HepG2 (cell line): ENCODE data around the gene HES2. TPM values are rescaled to one million over a fixed set of nuclear protein-coding genes. Genes with fewer than 3 reads are reported as not detected.

Experiments
- ATAC-seq: fragments of 200-7000 bp; cut with Tn5 transposase; 3 replicates; pipeline ENCODE4 v1.9.1; 2020; ENCODE audit warnings: mild to moderate bottlenecking, moderate library complexity
- BruUV-seq: library from RNA; stranded (reverse); fragments of 400-500 nt; replicated peaks from 2 replicates; lab custom pipeline; 2021; lab: Mats Ljungman, UMichigan
- CTCF ChIA-PET: fragments of 300-600 bp; formaldehyde crosslinking; extraction: SDS; loops from one replicate; lab custom pipeline; 2021; ENCODE audit warnings: low total read pairs, inconsistent platforms, low intra/inter-chr PET ratio; lab: Yijun Ruan, JAX
- POLR2A ChIA-PET: fragments of 350-600 bp; sonication (Branson Sonifier 250); formaldehyde crosslinking; loops from one replicate; lab custom pipeline; 2020; ENCODE audit warnings: antibody characterized with exemption, inconsistent platforms; lab: Yijun Ruan, JAX
- DNase-seq: peaks from one replicate; pipeline ENCODE4 v3.0.0-alpha.2; 2015; ENCODE audit warnings: low spot score
- FAIRE-seq: peaks from 3 replicates; lab custom pipeline; 2011; peaks lifted over from hg19 to GRCh38; lab: Jason Lieb, UNC
- H2AFZ ChIP-seq: one replicate; pipeline ENCODE4 v1.6.1; 2011; ENCODE audit warnings: low read length, inconsistent platforms
- H3K27ac ChIP-seq: fragments of 300-600 bp; 3 replicates; pipeline ENCODE4 v1.8.0; 2011; ENCODE audit warnings: mixed run types, mild to moderate bottlenecking, mixed read lengths, low read length, inconsistent platforms; ENCODE audit not compliant: insufficient read depth; ENCODE audit errors: extremely low read length
- H3K27me3 ChIP-seq, 2 experiments: fragments of 200-600 bp in 1 of 2; 2 replicates in 1 of 2; 3 replicates in 1 of 2; pipeline versions ENCODE4 v1.6.0 to v1.8.0; 2011; ENCODE audit warnings: low read length in 2 of 2, mild to moderate bottlenecking in 2 of 2, moderate library complexity in 2 of 2, inconsistent platforms in 1 of 2; ENCODE audit not compliant: insufficient read depth in 2 of 2, control insufficient read depth in 1 of 2
- H3K36me3 ChIP-seq, 2 experiments: fragments of 200-600 bp in 1 of 2; replicated peaks in 1 of 2; 2 replicates in 1 of 2; 3 replicates in 1 of 2; pipeline versions ENCODE4 v1.5.1 to v1.8.0; 2011; ENCODE audit warnings: low read length in 2 of 2, inconsistent platforms in 1 of 2; ENCODE audit not compliant: insufficient read depth in 2 of 2, control insufficient read depth in 1 of 2
- H3K4me1 ChIP-seq: 2 replicates; pipeline ENCODE4 v1.5.1; 2012; ENCODE audit warnings: low read length, inconsistent platforms; ENCODE audit not compliant: insufficient read depth
- H3K4me2 ChIP-seq: 2 replicates; pipeline ENCODE4 v1.6.0; 2011; ENCODE audit warnings: low read depth, low read length, inconsistent platforms
- H3K4me3 ChIP-seq, 3 experiments: fragments of 200-600 bp in 1 of 3; sonication (generic), shearing (Covaris generic) in 1 of 3; replicated peaks in 1 of 3; 2 replicates each; pipeline ENCODE4 v1.5.1; 2011 to 2016; ENCODE audit warnings: low read length in 3 of 3, inconsistent platforms in 2 of 3, low read depth in 2 of 3, mild to moderate bottlenecking in 2 of 3, control low read depth in 1 of 3, mixed read lengths in 1 of 3; ENCODE audit not compliant: insufficient read depth in 1 of 3
- H3K79me2 ChIP-seq: one replicate; pipeline ENCODE4 v1.6.1; 2011; ENCODE audit warnings: low read length, inconsistent platforms; ENCODE audit not compliant: insufficient read depth
- H3K9ac ChIP-seq: 2 replicates; pipeline ENCODE4 v1.6.0; 2011; ENCODE audit warnings: mild to moderate bottlenecking, low read depth, low read length, inconsistent platforms; ENCODE audit not compliant: insufficient read depth
- H3K9me3 ChIP-seq: 2 replicates; pipeline ENCODE4 v1.5.1; 2012; ENCODE audit warnings: mild to moderate bottlenecking, low read length
- H4K20me1 ChIP-seq: 2 replicates; pipeline ENCODE4 v1.6.0; 2011; ENCODE audit warnings: inconsistent platforms, mild to moderate bottlenecking, low read length, moderate library complexity; ENCODE audit not compliant: insufficient read depth
- AGO2 ChIP-seq: fragments of 200-400 bp; formaldehyde crosslinking; optimal IDR thresholded peaks from 2 replicates; pipeline ENCODE3; 2017; ENCODE audit warnings: mild to moderate bottlenecking, low read depth, low read length, moderate library complexity
- ARNT2 ChIP-seq: sonication (generic); formaldehyde crosslinking; IDR thresholded peaks from 2 replicates; pipeline ENCODE4 v1.8.0; 2022; ENCODE audit warnings: mild to moderate bottlenecking, low read depth, missing genetic modification reagents, moderate library complexity
- ARNTL ChIP-seq: sonication (generic); formaldehyde crosslinking; IDR thresholded peaks from 2 replicates; pipeline ENCODE4 v1.4.0; 2020; ENCODE audit warnings: mild to moderate bottlenecking, missing genetic modification reagents
- CENPX ChIP-seq: sonication (generic); formaldehyde crosslinking; IDR thresholded peaks from 2 replicates; pipeline ENCODE4 v1.9.0; 2021; ENCODE audit warnings: mild to moderate bottlenecking, missing genetic modification reagents, moderate library complexity
- MEIS1 ChIP-seq: sonication (generic); formaldehyde crosslinking; IDR thresholded peaks from 2 replicates; pipeline ENCODE4 v1.9.0; 2021; ENCODE audit warnings: mild to moderate bottlenecking, missing genetic modification reagents, moderate library complexity, borderline replicate concordance
- POLR2A ChIP-seq, 2 experiments: IDR thresholded peaks; 2 replicates each; pipeline ENCODE4 v1.6.1; 2011; ENCODE audit warnings: low read depth in 2 of 2, low read length in 2 of 2, mild to moderate bottlenecking in 1 of 2, moderate library complexity in 1 of 2; ENCODE audit not compliant: insufficient read depth in 1 of 2
- RBFOX2 ChIP-seq: fragments of 200-400 bp; formaldehyde crosslinking; IDR thresholded peaks from 2 replicates; pipeline ENCODE4 v1.6.1; 2017; ENCODE audit warnings: low read depth, mild to moderate bottlenecking, low read length
- RBM39 ChIP-seq: fragments of 200-400 bp; formaldehyde crosslinking; IDR thresholded peaks from one replicate; pipeline ENCODE4 v1.6.1; 2018; ENCODE audit warnings: antibody characterized with exemption, mild to moderate bottlenecking, low read depth, low read length; ENCODE audit not compliant: poor library complexity, severe bottlenecking
- SALL1 ChIP-seq: sonication (generic); formaldehyde crosslinking; IDR thresholded peaks from 2 replicates; pipeline ENCODE4 v1.8.0; 2022; ENCODE audit warnings: mild to moderate bottlenecking, missing genetic modification reagents
- SSRP1 ChIP-seq: IDR thresholded peaks from 2 replicates; pipeline ENCODE4 v1.6.1; 2016; ENCODE audit warnings: control low read depth
- TRIM22 ChIP-seq: fragments of 450-650 bp; IDR thresholded peaks from 2 replicates; pipeline ENCODE4 v1.6.1; 2017
- TSC22D2 ChIP-seq: sonication (generic); formaldehyde crosslinking; IDR thresholded peaks from 2 replicates; pipeline ENCODE4 v1.5.1; 2020; ENCODE audit warnings: missing genetic modification reagents, mild to moderate bottlenecking, borderline replicate concordance
- ZC3H13 ChIP-seq: sonication (generic); formaldehyde crosslinking; IDR thresholded peaks from 2 replicates; pipeline ENCODE4 v1.8.1; 2023; ENCODE audit warnings: mild to moderate bottlenecking, missing genetic modification reagents, moderate library complexity
- ZFP36L2 ChIP-seq: sonication (generic); formaldehyde crosslinking; IDR thresholded peaks from 2 replicates; pipeline ENCODE4 v1.4.0; 2020; ENCODE audit warnings: missing genetic modification reagents
- ZNF569 ChIP-seq: sonication (generic); formaldehyde crosslinking; IDR thresholded peaks from 2 replicates; pipeline ENCODE4 v1.5.0; 2020; ENCODE audit warnings: mild to moderate bottlenecking, missing genetic modification reagents, moderate library complexity, borderline replicate concordance
- ZNF768 ChIP-seq: sonication (generic); formaldehyde crosslinking; IDR thresholded peaks from 2 replicates; pipeline ENCODE4 v1.4.0; 2020; ENCODE audit warnings: missing genetic modification reagents
- WGBS: methylation state at CpG from one replicate; pipeline ENCODE4 v1.1.6; 2017; ENCODE audit warnings: low lambda C conversion rate; 5-methylcytosine and 5-hydroxymethylcytosine counted together
- in situ Hi-C: cut with HindIII; loops from 2 replicates; pipeline ENCODE4 v1.10.0; 2017; ENCODE audit warnings: low pct_unique_long_range_greater_than_20kb; ENCODE audit not compliant: extremely low pct_ligation_motif_present
- intact Hi-C: fragments of 100-400 bp; cut with micrococcal nuclease; formaldehyde crosslinking; loops from one replicate; pipeline ENCODE4 v1.10.0; 2022; ENCODE audit not compliant: unreplicated experiment
- polyA plus RNA-seq, 8 experiments: library from polyadenylated mRNA; depleted of rRNA in 3 of 8; stranded (reverse) in 7 of 8; unstranded in 1 of 8; fragments of >200 nt; fragmentation: Illumina TruSeq in 4 of 8; extraction: Trizol in 4 of 8; gene quantifications; 2 replicates each; pipeline versions ENCODE4 v1.2.1 to v1.2.3, GENCODE V29; 2011 to 2016; ENCODE audit warnings: low read depth in 4 of 8, missing spikeins in 1 of 8, mixed read lengths in 1 of 8; ENCODE audit not compliant: insufficient read depth in 1 of 8
- total RNA-seq, 5 experiments: library from RNA; depleted of rRNA; stranded (reverse); fragments of >200 nt; fragmentation: Illumina TruSeq; extraction: Trizol; gene quantifications; 2 replicates each; pipeline ENCODE4 v1.2.3, GENCODE V29; 2016; ENCODE audit warnings: low read depth in 1 of 5
- TF ChIP-seq, protein P1 (sequence below): sonication (generic); formaldehyde crosslinking; conservative IDR thresholded peaks from 2 replicates; pipeline ENCODE4 v1.4.0; 2020; ENCODE audit warnings: missing genetic modification reagents

HES2 gene
- total and polyA plus RNA-seq, 2 of the 13 experiments (the other 11 are each of a cell fraction or from before 2014, with no cell fraction given) = 0.11 to 0.17 TPM

- in situ Hi-C loops = no loop called here
- peaks cover 20% of the 10 kb centered on the region for H3K4me1 ChIP-seq
- BruUV-seq = no TSS peak
- no peak overlapping the region for H2AFZ ChIP-seq
- no peaks in the 10 kb centered on the region for H3K27me3 ChIP-seq
- H4K20me1 ChIP-seq = peaks cover 12% of the 10 kb centered on the region; the same call in 1 of the 2 replicates
- FAIRE-seq (no peak), DNase-seq (no peak), ATAC-seq (no peak)
- ChIA-PET POLR2A (interaction anchor here (1.3 kb wide), 1 partner anchor 9 kb away, joined by 5 read pairs; no protein-coding TSS in a partner anchor), CTCF (no interaction called here)
- no peaks in the 10 kb centered on the region for H3K79me2 ChIP-seq
- no peak overlapping the region for H3K4me2 ChIP-seq
- TF ChIP-seq POLR2A (IDR thresholded peaks at IDR 0.05; ENCODE audit: insufficient read depth in 1 of 2, low read depth in 2 of 2, low read length in 2 of 2) (peak in 1 of 2 experiments; percentile 38; a peak in 2 of 4 replicates), AGO2 (peak; percentile 53), RBM39 (peak; percentile 19), TSC22D2 (CRISPR knock-in tag) (no peak)
- H3K9ac ChIP-seq = no peak overlapping the region
- H3K9me3 ChIP-seq = no peaks in the 10 kb centered on the region
- no peak overlapping the region for H3K4me3 ChIP-seq
- 95% methylated on average over 12 of the region's 18 CpGs for WGBS
- no peak overlapping the region for H3K27ac ChIP-seq
- H3K36me3 ChIP-seq = peaks cover 10 to 14% of the 10 kb centered on the region in 2 experiments; a peak in 2 of 5 replicates
- intact Hi-C loops = no loop called here
Measured at GRCh38 chr1:6459850-6460265, 40.1 kb upstream of the HES2 start.

DNA sequence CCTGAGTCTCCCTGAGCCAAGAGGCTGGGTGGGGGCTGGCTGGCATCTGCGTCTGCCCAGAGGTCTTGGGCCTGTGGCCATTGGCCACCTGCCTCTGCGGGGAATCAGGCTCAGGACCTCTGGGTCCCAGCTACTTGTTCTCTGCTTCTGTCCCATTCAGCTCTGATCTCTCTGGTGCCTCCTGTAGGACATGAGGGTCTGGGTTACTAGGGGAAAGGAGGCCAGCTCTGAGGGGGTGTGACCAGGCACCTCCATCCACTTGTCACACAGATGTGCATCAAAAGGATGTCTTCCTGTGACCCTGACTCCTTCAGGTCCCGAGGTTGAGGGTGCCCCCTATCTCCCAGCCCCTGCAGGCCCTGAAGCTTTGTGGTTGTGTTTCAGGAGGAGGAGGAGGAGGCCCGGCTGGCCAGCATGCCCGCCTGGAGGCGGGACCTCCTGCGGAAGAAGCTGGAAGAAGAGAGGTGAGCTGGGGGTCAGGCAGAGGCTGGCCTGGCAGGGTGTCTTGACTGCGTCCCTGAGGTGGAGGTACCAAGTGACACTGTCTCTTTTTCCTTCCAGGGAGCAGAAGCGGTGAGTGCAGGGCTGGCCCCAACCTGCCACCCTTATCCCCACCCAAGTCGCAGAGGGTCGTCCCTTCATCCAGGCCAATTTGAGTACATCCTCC lies 37.2 kb upstream of the HES2 start:
- no peak for FAIRE-seq
- intact Hi-C loops (no loop called here), in situ Hi-C loops (no loop called here)
- ChIA-PET POLR2A (no interaction called here), CTCF (no interaction called here)
- Histone ChIP-seq H3K27ac (no peak overlapping the region), H2AFZ (no peak overlapping the region), H3K36me3 (peaks cover 13 to 14% of the 10 kb centered on the region in 2 experiments; a peak in 3 of 5 replicates), H3K79me2 (peaks cover 5% of the 10 kb centered on the region), H3K9me3 (no peaks in the 10 kb centered on the region), H3K9ac (no peak overlapping the region), H3K4me3 (no peak overlapping the region), H3K4me1 (peaks cover 12% of the 10 kb centered on the region), H3K27me3 (no peaks in the 10 kb centered on the region), H3K4me2 (no peak overlapping the region), H4K20me1 (peaks cover 12% of the 10 kb centered on the region; the same call in 1 of the 2 replicates)
- no TSS peak for BruUV-seq
- DNase-seq = no peak
- ATAC-seq = peak; percentile 30; the same call in 2 of the 3 replicates
- WGBS = 99% methylated on average over 9 of the region's 11 CpGs
- TF ChIP-seq TRIM22 = no peak
- TF ChIP-seq ZNF569 (CRISPR knock-in tag) = no peak
- peak; percentile 84; the same call in 1 of the 2 replicates for TF ChIP-seq ZC3H13 (CRISPR knock-in tag)
- no peak for TF ChIP-seq ZNF768
- TF ChIP-seq SALL1 (CRISPR knock-in tag) = 0 out of 2 replicates have a peak, but pooled peaks have one; percentile 10
- no peak for TF ChIP-seq SSRP1 (CRISPR knock-in tag)
- peak; percentile 22 for TF ChIP-seq AGO2
- no peak for TF ChIP-seq ARNT2
- TF ChIP-seq ARNTL (CRISPR knock-in tag) = no peak
- 0 out of 2 replicates have a peak, but pooled peaks have one; percentile 39 for TF ChIP-seq MEIS1
- peak; percentile 45; the same call in 1 of the 2 replicates for TF ChIP-seq RBFOX2
- TF ChIP-seq, protein P1, sequence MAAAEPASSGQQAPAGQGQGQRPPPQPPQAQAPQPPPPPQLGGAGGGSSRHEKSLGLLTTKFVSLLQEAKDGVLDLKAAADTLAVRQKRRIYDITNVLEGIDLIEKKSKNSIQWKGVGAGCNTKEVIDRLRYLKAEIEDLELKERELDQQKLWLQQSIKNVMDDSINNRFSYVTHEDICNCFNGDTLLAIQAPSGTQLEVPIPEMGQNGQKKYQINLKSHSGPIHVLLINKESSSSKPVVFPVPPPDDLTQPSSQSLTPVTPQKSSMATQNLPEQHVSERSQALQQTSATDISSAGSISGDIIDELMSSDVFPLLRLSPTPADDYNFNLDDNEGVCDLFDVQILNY (CRISPR knock-in tag) = no peak
- no peak for TF ChIP-seq CENPX (CRISPR knock-in tag)
- no peak for TF ChIP-seq ZFP36L2 (CRISPR knock-in tag)
